Activated CD4-positive, alpha-beta T cell treated with anti-CD3 and anti-CD28 coated beads for 48 hours (primary cell): ENCODE results near the gene USP17L19.
"Not testable (repeated sequence)": the region's sequence is repeated elsewhere in the genome, so short reads cannot be mapped to it uniquely, and the experiment has no call there.

Experiments used
- DNase-seq: peaks from one replicate; pipeline ENCODE4 v3.0.0-alpha.2; 2020

USP17L19 gene, protein sequence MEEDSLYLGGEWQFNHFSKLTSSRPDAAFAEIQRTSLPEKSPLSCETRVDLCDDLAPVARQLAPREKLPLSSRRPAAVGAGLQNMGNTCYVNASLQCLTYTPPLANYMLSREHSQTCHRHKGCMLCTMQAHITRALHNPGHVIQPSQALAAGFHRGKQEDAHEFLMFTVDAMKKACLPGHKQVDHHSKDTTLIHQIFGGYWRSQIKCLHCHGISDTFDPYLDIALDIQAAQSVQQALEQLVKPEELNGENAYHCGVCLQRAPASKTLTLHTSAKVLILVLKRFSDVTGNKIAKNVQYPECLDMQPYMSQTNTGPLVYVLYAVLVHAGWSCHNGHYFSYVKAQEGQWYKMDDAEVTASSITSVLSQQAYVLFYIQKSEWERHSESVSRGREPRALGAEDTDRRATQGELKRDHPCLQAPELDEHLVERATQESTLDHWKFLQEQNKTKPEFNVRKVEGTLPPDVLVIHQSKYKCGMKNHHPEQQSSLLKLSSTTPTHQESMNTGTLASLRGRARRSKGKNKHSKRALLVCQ

DNA sequence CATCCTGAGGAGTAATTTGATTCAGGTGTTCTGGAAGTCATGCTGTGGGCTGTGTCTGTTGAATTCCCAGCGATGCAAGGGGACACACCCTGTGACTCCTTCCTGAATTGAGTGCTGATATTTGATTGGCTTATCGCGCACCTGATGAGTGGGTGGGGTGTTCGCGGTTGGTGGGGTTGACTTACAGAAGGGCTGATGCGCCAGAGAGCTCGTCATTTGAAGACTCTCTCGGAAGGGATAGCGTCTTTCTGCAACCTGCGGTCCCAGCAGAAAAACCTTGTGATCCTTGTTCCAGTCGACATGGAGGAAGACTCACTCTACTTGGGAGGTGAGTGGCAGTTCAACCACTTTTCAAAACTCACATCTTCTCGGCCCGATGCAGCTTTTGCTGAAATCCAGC, at the start of gene USP17L19:
Gene USP17L19 (plus strand): TSS at position 301 of the 400 bp plus-strand sequence. CDS start 0 bp downstream, at position 301.
- DNase-seq = not testable (repeated sequence)

DNA sequence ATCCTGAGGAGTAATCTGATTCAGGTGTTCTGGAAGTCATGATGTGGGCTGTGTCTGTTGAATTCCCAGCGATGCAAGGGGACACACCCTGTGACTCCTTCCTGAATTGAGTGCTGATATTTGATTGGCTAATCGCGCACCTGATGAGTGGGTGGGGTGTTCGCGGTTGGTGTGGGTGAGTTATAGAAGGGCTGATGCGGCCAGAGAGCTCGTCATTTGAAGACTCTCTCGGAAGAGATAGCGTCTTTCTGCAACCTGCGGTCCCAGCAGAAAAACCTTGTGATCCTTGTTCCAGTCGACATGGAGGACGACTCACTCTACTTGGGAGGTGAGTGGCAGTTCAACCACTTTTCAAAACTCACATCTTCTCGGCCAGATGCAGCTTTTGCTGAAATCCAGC, 42.8 kb upstream of the USP17L19 start, which contains the start of gene USP17L10:
Gene USP17L10 (plus strand): TSS at position 301 of the 400 bp plus-strand sequence. CDS start 0 bp downstream, at position 301.
- not testable (repeated sequence) for DNase-seq

DNA sequence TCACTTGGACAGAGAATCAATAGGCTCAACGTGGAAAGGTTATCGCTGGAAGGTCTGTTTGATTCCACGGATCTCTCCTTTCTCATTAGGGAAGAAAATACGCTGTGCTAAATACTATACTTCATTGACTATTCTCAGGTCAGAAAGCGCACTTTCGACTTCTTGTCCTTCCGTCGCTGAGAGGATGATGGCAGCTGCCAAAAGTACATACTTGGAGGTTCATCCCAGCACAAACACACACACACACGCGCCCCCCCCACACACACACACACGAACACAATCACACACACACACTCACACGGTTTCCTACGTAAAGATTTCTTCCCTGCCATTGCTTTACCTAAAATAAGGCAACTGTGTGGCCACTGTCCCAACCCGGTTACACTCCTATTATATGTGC, 38.5 kb upstream of the USP17L19 start:
- not testable (repeated sequence) for DNase-seq

DNA sequence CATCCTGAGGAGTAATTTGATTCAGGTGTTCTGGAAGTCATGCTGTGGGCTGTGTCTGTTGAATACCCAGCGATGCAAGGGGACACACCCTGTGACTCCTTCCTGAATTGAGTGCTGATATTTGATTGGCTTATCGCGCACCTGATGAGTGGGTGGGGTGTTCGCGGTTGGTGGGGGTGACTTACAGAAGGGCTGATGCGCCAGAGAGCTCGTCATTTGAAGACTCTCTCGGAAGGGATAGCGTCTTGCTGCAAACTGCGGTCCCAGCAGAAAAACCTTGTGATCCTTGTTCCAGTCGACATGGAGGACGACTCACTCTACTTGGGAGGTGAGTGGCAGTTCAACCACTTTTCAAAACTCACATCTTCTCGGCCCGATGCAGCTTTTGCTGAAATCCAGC, 38.1 kb upstream of the USP17L19 start, which contains the start of gene USP17L11:
Gene USP17L11 (plus strand): TSS at position 301 of the 400 bp plus-strand sequence. CDS start 0 bp downstream, at position 301.
- DNase-seq = not testable (repeated sequence)

DNA sequence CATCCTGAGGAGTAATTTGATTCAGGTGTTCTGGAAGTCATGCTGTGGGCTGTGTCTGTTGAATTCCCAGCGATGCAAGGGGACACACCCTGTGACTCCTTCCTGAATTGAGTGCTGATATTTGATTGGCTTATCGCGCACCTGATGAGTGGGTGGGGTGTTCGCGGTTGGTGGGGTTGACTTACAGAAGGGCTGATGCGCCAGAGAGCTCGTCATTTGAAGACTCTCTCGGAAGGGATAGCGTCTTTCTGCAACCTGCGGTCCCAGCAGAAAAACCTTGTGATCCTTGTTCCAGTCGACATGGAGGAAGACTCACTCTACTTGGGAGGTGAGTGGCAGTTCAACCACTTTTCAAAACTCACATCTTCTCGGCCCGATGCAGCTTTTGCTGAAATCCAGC, 33.3 kb upstream of the USP17L19 start, which contains the start of gene USP17L12:
Gene USP17L12 (plus strand): TSS at position 301 of the 400 bp plus-strand sequence. CDS start 0 bp downstream, at position 301.
- DNase-seq = not testable (repeated sequence)

DNA sequence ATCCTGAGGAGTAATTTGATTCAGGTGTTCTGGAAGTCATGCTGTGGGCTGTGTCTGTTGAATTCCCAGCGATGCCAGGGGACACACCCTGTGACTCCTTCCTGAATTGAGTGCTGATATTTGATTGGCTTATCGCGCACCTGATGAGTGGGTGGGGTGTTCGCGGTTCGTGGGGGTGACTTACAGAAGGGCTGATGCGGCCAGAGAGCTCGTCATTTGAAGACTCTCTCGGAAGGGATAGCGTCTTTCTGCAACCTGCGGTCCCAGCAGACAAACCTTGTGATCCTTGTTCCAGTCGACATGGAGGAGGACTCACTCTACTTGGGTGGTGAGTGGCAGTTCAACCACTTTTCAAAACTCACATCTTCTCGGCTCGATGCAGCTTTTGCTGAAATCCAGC, 28.6 kb upstream of the USP17L19 start, which contains the start of gene USP17L13:
Gene USP17L13 (plus strand): TSS at position 301 of the 400 bp plus-strand sequence. CDS start 0 bp downstream, at position 301.
- DNase-seq = not testable (repeated sequence)

DNA sequence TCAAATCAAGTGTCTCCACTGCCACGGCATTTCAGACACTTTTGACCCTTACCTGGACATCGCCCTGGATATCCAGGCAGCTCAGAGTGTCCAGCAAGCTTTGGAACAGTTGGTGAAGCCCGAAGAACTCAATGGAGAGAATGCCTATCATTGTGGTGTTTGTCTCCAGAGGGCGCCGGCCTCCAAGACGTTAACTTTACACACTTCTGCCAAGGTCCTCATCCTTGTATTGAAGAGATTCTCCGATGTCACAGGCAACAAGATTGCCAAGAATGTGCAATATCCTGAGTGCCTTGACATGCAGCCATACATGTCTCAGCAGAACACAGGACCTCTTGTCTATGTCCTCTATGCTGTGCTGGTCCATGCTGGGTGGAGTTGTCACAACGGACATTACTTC, 22.9 kb upstream of the USP17L19 start:
- not testable (repeated sequence) for DNase-seq

DNA sequence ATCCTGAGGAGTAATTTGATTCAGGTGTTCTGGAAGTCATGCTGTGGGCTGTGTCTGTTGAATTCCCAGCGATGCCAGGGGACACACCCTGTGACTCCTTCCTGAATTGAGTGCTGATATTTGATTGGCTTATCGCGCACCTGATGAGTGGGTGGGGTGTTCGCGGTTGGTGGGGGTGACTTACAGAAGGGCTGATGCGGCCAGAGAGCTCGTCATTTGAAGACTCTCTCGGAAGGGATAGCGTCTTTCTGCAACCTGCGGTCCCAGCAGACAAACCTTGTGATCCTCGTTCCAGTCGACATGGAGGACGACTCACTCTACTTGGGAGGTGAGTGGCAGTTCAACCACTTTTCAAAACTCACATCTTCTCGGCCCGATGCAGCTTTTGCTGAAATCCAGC, 19.1 kb upstream of the USP17L19 start, which contains the start of gene USP17L15:
Gene USP17L15 (plus strand): TSS at position 301 of the 400 bp plus-strand sequence. CDS start 0 bp downstream, at position 301.
- not testable (repeated sequence) for DNase-seq

DNA sequence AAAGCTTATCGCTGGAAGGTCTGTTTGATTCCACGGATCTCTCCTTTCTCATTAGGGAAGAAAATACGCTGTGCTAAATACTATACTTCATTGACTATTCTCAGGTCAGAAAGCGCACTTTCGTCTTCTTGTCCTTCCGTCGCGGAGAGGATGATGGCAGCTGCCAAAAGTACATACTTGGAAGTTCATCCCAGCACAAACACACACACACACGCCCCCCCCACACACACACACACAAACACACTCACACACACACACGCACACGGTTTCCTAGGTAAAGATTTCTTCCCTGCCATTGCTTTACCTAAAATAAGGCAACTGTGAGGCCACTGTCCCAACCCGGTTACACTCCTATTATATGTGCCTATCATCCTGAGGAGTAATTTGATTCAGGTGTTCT, 14.7 kb upstream of the USP17L19 start:
- not testable (repeated sequence) for DNase-seq

DNA sequence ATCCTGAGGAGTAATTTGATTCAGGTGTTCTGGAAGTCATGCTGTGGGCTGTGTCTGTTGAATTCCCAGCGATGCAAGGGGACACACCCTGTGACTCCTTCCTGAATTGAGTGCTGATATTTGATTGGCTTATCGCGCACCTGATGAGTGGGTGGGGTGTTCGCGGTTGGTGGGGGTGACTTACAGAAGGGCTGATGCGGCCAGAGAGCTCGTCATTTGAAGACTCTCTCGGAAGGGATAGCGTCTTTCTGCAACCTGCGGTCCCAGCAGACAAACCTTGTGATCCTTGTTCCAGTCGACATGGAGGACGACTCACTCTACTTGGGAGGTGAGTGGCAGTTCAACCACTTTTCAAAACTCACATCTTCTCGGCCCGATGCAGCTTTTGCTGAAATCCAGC, 9.6 kb upstream of the USP17L19 start, which contains the start of gene USP17L17:
Gene USP17L17 (plus strand): TSS at position 301 of the 400 bp plus-strand sequence. CDS start 0 bp downstream, at position 301.
- DNase-seq = not testable (repeated sequence)

DNA sequence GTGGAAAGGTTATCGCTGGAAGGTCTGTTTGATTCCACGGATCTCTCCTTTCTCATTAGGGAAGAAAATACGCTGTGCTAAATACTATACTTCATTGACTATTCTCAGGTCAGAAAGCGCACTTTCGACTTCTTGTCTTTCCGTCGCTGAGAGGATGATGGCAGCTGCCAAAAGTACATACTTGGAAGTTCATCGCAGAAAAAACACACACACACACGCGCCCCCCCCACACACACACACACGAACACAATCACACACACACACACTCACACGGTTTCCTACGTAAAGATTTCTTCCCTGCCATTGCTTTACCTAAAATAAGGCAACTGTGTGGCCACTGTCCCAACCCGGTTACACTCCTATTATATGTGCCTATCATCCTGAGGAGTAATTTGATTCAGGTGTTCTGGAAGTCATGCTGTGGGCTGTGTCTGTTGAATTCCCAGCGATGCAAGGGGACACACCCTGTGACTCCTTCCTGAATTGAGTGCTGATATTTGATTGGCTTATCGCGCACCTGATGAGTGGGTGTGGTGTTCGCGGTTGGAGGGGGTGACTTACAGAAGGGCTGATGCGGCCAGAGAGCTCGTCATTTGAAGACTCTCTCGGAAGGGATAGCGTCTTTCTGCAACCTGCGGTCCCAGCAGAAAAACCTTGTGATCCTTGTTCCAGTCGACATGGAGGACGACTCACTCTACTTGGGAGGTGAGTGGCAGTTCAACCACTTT, 5.1 kb upstream of the USP17L19 start, which contains the start of gene USP17L18:
Gene USP17L18 (plus strand): TSS at position 678 of the 728 bp plus-strand sequence. CDS start 0 bp downstream, at position 678.
- DNase-seq = peak; percentile 3

DNA sequence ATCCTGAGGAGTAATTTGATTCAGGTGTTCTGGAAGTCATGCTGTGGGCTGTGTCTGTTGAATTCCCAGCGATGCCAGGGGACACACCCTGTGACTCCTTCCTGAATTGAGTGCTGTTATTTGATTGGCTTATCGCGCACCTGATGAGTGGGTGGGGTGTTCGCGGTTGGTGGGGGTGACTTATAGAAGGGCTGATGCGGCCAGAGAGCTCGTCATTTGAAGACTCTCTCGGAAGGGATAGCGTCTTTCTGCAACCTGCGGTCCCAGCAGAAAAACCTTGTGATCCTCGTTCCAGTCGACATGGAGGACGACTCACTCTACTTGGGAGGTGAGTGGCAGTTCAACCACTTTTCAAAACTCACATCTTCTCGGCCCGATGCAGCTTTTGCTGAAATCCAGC, 4.6 kb downstream of the USP17L19 start, which contains the start of gene USP17L20:
Gene USP17L20 (plus strand): TSS at position 301 of the 400 bp plus-strand sequence. CDS start 0 bp downstream, at position 301.
- DNase-seq = not testable (repeated sequence)

DNA sequence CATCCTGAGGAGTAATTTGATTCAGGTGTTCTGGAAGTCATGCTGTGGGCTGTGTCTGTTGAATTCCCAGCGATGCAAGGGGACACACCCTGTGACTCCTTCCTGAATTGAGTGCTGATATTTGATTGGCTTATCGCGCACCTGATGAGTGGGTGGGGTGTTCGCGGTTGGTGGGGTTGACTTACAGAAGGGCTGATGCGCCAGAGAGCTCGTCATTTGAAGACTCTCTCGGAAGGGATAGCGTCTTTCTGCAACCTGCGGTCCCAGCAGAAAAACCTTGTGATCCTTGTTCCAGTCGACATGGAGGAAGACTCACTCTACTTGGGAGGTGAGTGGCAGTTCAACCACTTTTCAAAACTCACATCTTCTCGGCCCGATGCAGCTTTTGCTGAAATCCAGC, 9.4 kb downstream of the USP17L19 start, which contains the start of gene USP17L21:
Gene USP17L21 (plus strand): TSS at position 301 of the 400 bp plus-strand sequence. CDS start 0 bp downstream, at position 301.
- DNase-seq = not testable (repeated sequence)

DNA sequence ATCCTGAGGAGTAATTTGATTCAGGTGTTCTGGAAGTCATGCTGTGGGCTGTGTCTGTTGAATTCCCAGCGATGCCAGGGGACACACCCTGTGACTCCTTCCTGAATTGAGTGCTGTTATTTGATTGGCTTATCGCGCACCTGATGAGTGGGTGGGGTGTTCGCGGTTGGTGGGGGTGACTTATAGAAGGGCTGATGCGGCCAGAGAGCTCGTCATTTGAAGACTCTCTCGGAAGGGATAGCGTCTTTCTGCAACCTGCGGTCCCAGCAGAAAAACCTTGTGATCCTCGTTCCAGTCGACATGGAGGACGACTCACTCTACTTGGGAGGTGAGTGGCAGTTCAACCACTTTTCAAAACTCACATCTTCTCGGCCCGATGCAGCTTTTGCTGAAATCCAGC, 14.1 kb downstream of the USP17L19 start, which contains the start of gene USP17L22:
Gene USP17L22 (plus strand): TSS at position 301 of the 400 bp plus-strand sequence. CDS start 0 bp downstream, at position 301.
- not testable (repeated sequence) for DNase-seq

DNA sequence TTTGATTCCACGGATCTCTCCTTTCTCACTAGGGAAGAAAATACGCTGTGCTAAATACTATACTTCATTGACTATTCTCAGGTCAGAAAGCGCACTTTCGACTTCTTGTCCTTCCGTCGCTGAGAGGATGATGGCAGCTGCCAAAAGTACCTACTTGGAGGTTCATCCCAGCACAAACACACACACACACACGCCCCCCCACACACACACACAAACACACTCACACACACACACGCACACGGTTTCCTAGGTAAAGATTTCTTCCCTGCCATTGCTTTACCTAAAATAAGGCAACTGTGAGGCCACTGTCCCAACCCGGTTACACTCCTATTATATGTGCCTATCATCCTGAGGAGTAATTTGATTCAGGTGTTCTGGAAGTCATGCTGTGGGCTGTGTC, 18.5 kb downstream of the USP17L19 start:
- DNase-seq = peak; percentile 7
